ENCODE measurements around the gene ARHGAP26. TPM values are rescaled to one million over a fixed set of nuclear protein-coding genes. Genes with fewer than 3 reads are reported as not detected.

Gene ARHGAP26
- total and polyA plus RNA-seq, 2 of the 4 experiments (the other 2 are of a cell fraction) = 0.54 to 0.56 TPM

DNA sequence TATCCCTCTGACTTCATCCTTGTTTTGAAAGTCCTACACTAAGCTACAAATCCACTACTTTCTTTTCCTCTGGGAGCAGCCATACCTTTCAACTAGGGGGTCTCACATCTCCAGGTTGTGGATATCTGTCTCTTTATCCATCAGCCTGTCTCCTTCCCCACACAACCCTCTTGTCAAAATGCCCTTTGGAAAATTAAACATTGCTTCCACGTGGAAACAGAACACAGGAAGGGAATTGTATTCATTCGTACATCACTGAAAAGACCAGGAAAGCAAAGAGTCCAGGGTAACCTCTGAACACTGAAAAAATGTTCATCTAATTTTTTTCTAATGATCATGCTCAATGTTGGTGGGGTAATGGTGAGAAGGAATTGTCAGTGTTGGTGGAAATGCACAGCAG lies 429.7 kb downstream of the ARHGAP26 start:
- POLR2A ChIA-PET (ENCODE audit: unreplicated experiment) = no interaction called here
- no TSS peak for BruUV-seq (replicated peaks)
- in situ Hi-C loops (cut with MboI; ENCODE audit: low sequenced_read_pairs) = no loop called here
- peak overlapping the region; percentile 24; the same call in 1 of the 2 replicates for H3K4ac ChIP-seq (ENCODE audit: low read depth, low read length)
- no peak overlapping the region for H3K27ac ChIP-seq (ENCODE audit: insufficient read depth, low read length)
- no peak overlapping the region; the same call in 1 of the 2 replicates for H2BK120ac ChIP-seq (ENCODE audit: low read depth, low read length)
- no peak overlapping the region for H2AFZ ChIP-seq (replicated peaks; ENCODE audit: low read length, poor library complexity)
- peaks cover 6% of the 10 kb centered on the region for H3K4me1 ChIP-seq (ENCODE audit: control insufficient read depth, insufficient read depth, low read length)
- DNase-seq = no peak
- ATAC-seq (ENCODE audit: low read depth) = no peak
- no peak overlapping the region for H3K4me2 ChIP-seq (ENCODE audit: low read depth, low read length)
- no peak overlapping the region for H4K8ac ChIP-seq (ENCODE audit: low read depth in 2 of 2, low read length in 2 of 2)
- peak overlapping the region; percentile 63; the same call in 1 of the 2 replicates for H4K5ac ChIP-seq (ENCODE audit: low read depth, low read length)
- H4K91ac ChIP-seq (ENCODE audit: insufficient read depth, low read depth, low read length) = no peak overlapping the region
- TF ChIP-seq NFE2L2 (IDR thresholded peaks at IDR 0.05; ENCODE audit: low read depth, low read length) = no peak
- no peak for TF ChIP-seq MAZ (IDR thresholded peaks at IDR 0.05; ENCODE audit: borderline replicate concordance, low read depth, low read length)
- TF ChIP-seq, protein P1, sequence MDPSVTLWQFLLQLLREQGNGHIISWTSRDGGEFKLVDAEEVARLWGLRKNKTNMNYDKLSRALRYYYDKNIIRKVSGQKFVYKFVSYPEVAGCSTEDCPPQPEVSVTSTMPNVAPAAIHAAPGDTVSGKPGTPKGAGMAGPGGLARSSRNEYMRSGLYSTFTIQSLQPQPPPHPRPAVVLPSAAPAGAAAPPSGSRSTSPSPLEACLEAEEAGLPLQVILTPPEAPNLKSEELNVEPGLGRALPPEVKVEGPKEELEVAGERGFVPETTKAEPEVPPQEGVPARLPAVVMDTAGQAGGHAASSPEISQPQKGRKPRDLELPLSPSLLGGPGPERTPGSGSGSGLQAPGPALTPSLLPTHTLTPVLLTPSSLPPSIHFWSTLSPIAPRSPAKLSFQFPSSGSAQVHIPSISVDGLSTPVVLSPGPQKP (IDR thresholded peaks at IDR 0.05; ENCODE audit: borderline replicate concordance, low read depth, low read length) = no peak
- no peak for TF ChIP-seq RCOR1 (IDR thresholded peaks at IDR 0.05; ENCODE audit: insufficient replicate concordance, low read length)
- no peak for TF ChIP-seq USF2 (IDR thresholded peaks at IDR 0.05; ENCODE audit: low read depth, low read length)
- no peak for TF ChIP-seq CEBPB (IDR thresholded peaks at IDR 0.05; ENCODE audit: low read depth, low read length)
- no peak for TF ChIP-seq CTCF (conservative IDR thresholded peaks at IDR 0.05; ENCODE audit: low read depth, low read length)
- TF ChIP-seq POLR2A (IDR thresholded peaks at IDR 0.05; ENCODE audit: low read depth, low read length) = no peak
- no peak for TF ChIP-seq SMC3 (IDR thresholded peaks at IDR 0.05; ENCODE audit: low read depth, low read length)
- TF ChIP-seq RAD21 (IDR thresholded peaks at IDR 0.05; ENCODE audit: low read length) = no peak
- no peak for TF ChIP-seq BHLHE40 (IDR thresholded peaks at IDR 0.05; ENCODE audit: low read depth, low read length)
- no peak for TF ChIP-seq FOS (IDR thresholded peaks at IDR 0.05; ENCODE audit: low read depth, low read length)
- no peak for TF ChIP-seq MXI1 (IDR thresholded peaks at IDR 0.05; ENCODE audit: borderline replicate concordance, low read depth, low read length)
- no peak for TF ChIP-seq CHD1 (IDR thresholded peaks at IDR 0.05; ENCODE audit: low read depth, low read length)
- no peak for TF ChIP-seq MAFK (IDR thresholded peaks at IDR 0.05; ENCODE audit: low read depth, low read length)
- no peak for TF ChIP-seq RFX5 (IDR thresholded peaks at IDR 0.05; ENCODE audit: low read depth, low read length)
- 0 out of 2 replicates have a peak overlapping the region, but pooled peaks have one; percentile 2 for H2BK20ac ChIP-seq (ENCODE audit: low read depth, low read length)
- H3K4me3 ChIP-seq (ENCODE audit: insufficient read depth, low read depth, low read length) = no peak overlapping the region
- peak overlapping the region; percentile 33 for H2BK5ac ChIP-seq (ENCODE audit: low read depth, low read length, poor library complexity, severe bottlenecking)
- CTCF ChIA-PET = no interaction called here
- H3K36me3 ChIP-seq (ENCODE audit: control insufficient read depth, insufficient read depth, low read length) = no peaks in the 10 kb centered on the region
- H3K23ac ChIP-seq (ENCODE audit: low read depth, low read length) = no peak overlapping the region
- H4K20me1 ChIP-seq (ENCODE audit: insufficient read depth, low read length) = no peaks in the 10 kb centered on the region
- H3K18ac ChIP-seq (ENCODE audit: low read depth, low read length) = peak overlapping the region; percentile 65; the same call in 1 of the 2 replicates
- WGBS, 2 experiments (ENCODE audit: extremely low coverage in 2 of 2, insufficient read length in 1 of 2) = no CpG with 5 or more reads among the region's 2 CpGs
- H3K56ac ChIP-seq (ENCODE audit: extremely low read depth, insufficient read depth, low read length) = no peak overlapping the region
- H3K9me3 ChIP-seq (ENCODE audit: control insufficient read depth, insufficient read depth, low read length) = no peaks in the 10 kb centered on the region
- intact Hi-C loops (cut with micrococcal nuclease) = loop anchor here (5.0 to 10.0 kb wide), 2 partner anchors 202 to 625 kb away; partner anchors contain the start of gene NR3C1
- no peaks in the 10 kb centered on the region for H3K27me3 ChIP-seq (ENCODE audit: control insufficient read depth, insufficient read depth, low read length)
- H3K79me1 ChIP-seq (ENCODE audit: low read depth in 1 of 2, low read length in 2 of 2) = no peaks in the 10 kb centered on the region
- H3K9me1 ChIP-seq (ENCODE audit: insufficient read depth, low read length) = 0 out of 2 replicates have a peak, but pooled peaks cover 5% of the 10 kb centered on the region
- peak overlapping the region; percentile 15; the same call in 1 of the 2 replicates for H2AK5ac ChIP-seq (ENCODE audit: low read depth, low read length)
- no peak overlapping the region for H3K9ac ChIP-seq (ENCODE audit: low read depth, low read length)
- H2BK15ac ChIP-seq (ENCODE audit: low read depth, low read length) = 0 out of 3 replicates have a peak overlapping the region, but pooled peaks have one; percentile 8
- no peak overlapping the region for H3K14ac ChIP-seq (replicated peaks; ENCODE audit: low read depth, low read length)
- dilution Hi-C loops (cut with HindIII; ENCODE audit: low sequenced_read_pairs, unreplicated experiment) = no loop called here
- H2AK9ac ChIP-seq (replicated peaks; ENCODE audit: low read depth, low read length, poor library complexity) = no peak overlapping the region
